Stomach smooth muscle (tissue), 2 donors: ENCODE measurements around the gene NXN.
"Not testable (repeated sequence)": the region's sequence is repeated elsewhere in the genome, so short reads cannot be mapped to it uniquely, and the experiment has no call there.

ENCODE experiments used
- H3K27ac ChIP-seq: one replicate; pipeline ENCODE4 v1.7.0; 2013; ENCODE audit warnings: mild to moderate bottlenecking, low read length, inconsistent platforms
- H3K27me3 ChIP-seq, 2 donors: one replicate each; pipeline ENCODE4 v1.7.0; 2013; ENCODE audit warnings: low read length in 2 of 2; ENCODE audit not compliant: insufficient read depth in 2 of 2, control insufficient read depth in 1 of 2
- H3K36me3 ChIP-seq, 2 donors: one replicate each; pipeline ENCODE4 v1.7.0; 2013; ENCODE audit warnings: low read length in 2 of 2; ENCODE audit not compliant: control insufficient read depth in 2 of 2, insufficient read depth in 2 of 2
- H3K4me1 ChIP-seq: one replicate; pipeline ENCODE4 v1.7.0; 2013; ENCODE audit warnings: low read length; ENCODE audit not compliant: control insufficient read depth, insufficient read depth
- H3K4me3 ChIP-seq, 2 donors: one replicate each; pipeline ENCODE4 v1.7.0; 2013; ENCODE audit warnings: low read length in 2 of 2
- H3K9ac ChIP-seq, 2 donors: one replicate each; pipeline ENCODE4 v1.7.0; 2013; ENCODE audit warnings: low read length in 2 of 2, mild to moderate bottlenecking in 1 of 2
- H3K9me3 ChIP-seq, 2 donors: one replicate each; pipeline ENCODE4 v1.7.0; 2013; ENCODE audit warnings: low read length in 2 of 2; ENCODE audit not compliant: control insufficient read depth in 2 of 2
- donor health status: healthy.
- donor health status: Pancreatic carcinoma.

The NXN gene

GRCh38 chr17:759964-760363 lies 219.6 kb downstream of the NXN start:
- Histone ChIP-seq H3K27me3 (no peaks in the 10 kb centered on the region), H3K9ac (no peak overlapping the region), H3K9me3 (no peaks in the 10 kb centered on the region), H3K36me3 (peaks cover 7 to 24% of the 10 kb centered on the region in 2 donors), H3K27ac (no peak overlapping the region), H3K4me3 (no peak overlapping the region), H3K4me1 (no peaks in the 10 kb centered on the region)

- H3K9ac ChIP-seq, H3K9me3 ChIP-seq, H3K27me3 ChIP-seq, H3K4me3 ChIP-seq: not testable (repeated sequence)
- peaks cover 6 to 16% of the 10 kb centered on the region in 2 donors for H3K36me3 ChIP-seq
- H3K4me1 ChIP-seq, result peaks cover 12% of the 10 kb centered on the region
- peak overlapping the region; percentile 53 for H3K27ac ChIP-seq
These were observed 223.5 kb downstream of the NXN start for GRCh38 chr17:756010-756567.

GRCh38 chr17:755319-755961 lies 224.1 kb downstream of the NXN start:
- Histone ChIP-seq H3K4me1 (peaks cover 19% of the 10 kb centered on the region), H3K36me3 (peaks cover 5 to 12% of the 10 kb centered on the region in 2 donors), H3K27ac (peak overlapping the region; percentile 53)
- H3K27me3 ChIP-seq, H3K4me3 ChIP-seq, H3K9me3 ChIP-seq, H3K9ac ChIP-seq: not testable (repeated sequence)

- Histone ChIP-seq H3K27me3 (no peaks in the 10 kb centered on the region), H3K4me3 (no peak overlapping the region), H3K36me3 (peaks cover 0 to 4% of the 10 kb centered on the region in 2 donors), H3K9me3 (no peaks in the 10 kb centered on the region), H3K4me1 (peaks cover 20% of the 10 kb centered on the region), H3K27ac (peak overlapping the region; percentile 24), H3K9ac (no peak overlapping the region)
These were observed 226.2 kb downstream of the NXN start for GRCh38 chr17:753418-753817.

GRCh38 chr17:752620-753219 lies 226.9 kb downstream of the NXN start:
- H3K36me3 ChIP-seq, result peaks cover 0 to 2% of the 10 kb centered on the region in 2 donors
- peak overlapping the region; percentile 72 to 80 for H3K4me3 ChIP-seq
- no peaks in the 10 kb centered on the region for H3K9me3 ChIP-seq
- peak overlapping the region; percentile 73 for H3K27ac ChIP-seq
- H3K4me1 ChIP-seq, result peaks cover 20% of the 10 kb centered on the region
- no peaks in the 10 kb centered on the region for H3K27me3 ChIP-seq
- peak overlapping the region; percentile 71 to 75 for H3K9ac ChIP-seq

GRCh38 chr17:752002-752619 lies 227.5 kb downstream of the NXN start, which contains the start of gene GEMIN4:
Gene GEMIN4 (minus strand): TSS chr17:752264. CDS start chr17:752142, 122 bp downstream.
- Histone ChIP-seq H3K27ac (peak within 1 kb of the TSS; percentile 73), H3K27me3 (no peaks in the 10 kb centered on the region), H3K36me3 (peaks cover 5 to 9% of the 10 kb centered on the region in 2 donors), H3K9me3 (no peaks in the 10 kb centered on the region), H3K4me1 (peaks cover 20% of the 10 kb centered on the region), H3K9ac (peak within 1 kb of the TSS; percentile 71 to 75), H3K4me3 (peak within 1 kb of the TSS; percentile 72 to 80)

GRCh38 chr17:751269-752001 lies 228.1 kb downstream of the NXN start:
- Histone ChIP-seq H3K36me3 (peaks cover 12 to 14% of the 10 kb centered on the region in 2 donors), H3K9ac (peak overlapping the region; percentile 62 to 75), H3K27ac (no peak overlapping the region), H3K4me1 (peaks cover 20% of the 10 kb centered on the region), H3K9me3 (no peaks in the 10 kb centered on the region), H3K27me3 (no peaks in the 10 kb centered on the region), H3K4me3 (peak overlapping the region; percentile 72 to 80)

- Histone ChIP-seq H3K9me3 (no peaks in the 10 kb centered on the region), H3K9ac (peak overlapping the region; percentile 62 to 75), H3K4me3 (peak overlapping the region; percentile 72 to 80)
These were observed 229.0 kb downstream of the NXN start for GRCh38 chr17:750431-751037.

GRCh38 chr17:749359-749758 lies 230.2 kb downstream of the NXN start:
- not testable (repeated sequence) for H3K27ac ChIP-seq, H3K27me3 ChIP-seq, H3K9me3 ChIP-seq, H3K9ac ChIP-seq, H3K4me3 ChIP-seq
- Histone ChIP-seq H3K4me1 (peaks cover 20% of the 10 kb centered on the region), H3K36me3 (peaks cover 30 to 32% of the 10 kb centered on the region in 2 donors)

More at GRCh38 chr17:750431-751037, 229.0 kb downstream of the NXN start:
- no peaks in the 10 kb centered on the region for H3K27me3 ChIP-seq
- peaks cover 20% of the 10 kb centered on the region for H3K4me1 ChIP-seq
- peaks cover 20 to 22% of the 10 kb centered on the region in 2 donors for H3K36me3 ChIP-seq
- H3K27ac ChIP-seq, result no peak overlapping the region
